ENCODE results near the gene WDR1. TPM values are rescaled to one million over a fixed set of nuclear protein-coding genes. Genes with fewer than 3 reads are reported as not detected.

The WDR1 gene
- total and polyA plus RNA-seq, 2 donors (not counting 3 experiments of a cell fraction or from before 2014, with no cell fraction given) = 590 to 660 TPM

GRCh38 chr4:10107111-10108091, 9.2 kb downstream of the WDR1 start:
- Histone ChIP-seq H3K79me2 (ENCODE audit: control insufficient read depth, insufficient read depth, low read length) (peaks cover 98% of the 10 kb centered on the region), H3K9me1 (replicated peaks; ENCODE audit: control insufficient read depth, extremely low read depth, insufficient read depth, low read length) (no peaks in the 10 kb centered on the region), H3K4me1 (ENCODE audit: control insufficient read depth, extremely low read depth, insufficient read depth, low read length) (peaks cover 55% of the 10 kb centered on the region), H3K36me3 (ENCODE audit: control insufficient read depth in 2 of 2, extremely low read depth in 1 of 2, insufficient read depth in 2 of 2, low read length in 2 of 2) (peaks cover 26 to 36% of the 10 kb centered on the region in 2 experiments), H3K4me2 (ENCODE audit: insufficient read depth, low read length) (peak overlapping the region; percentile 23), H2AFZ (ENCODE audit: low read depth, low read length) (no peak overlapping the region), H3K9me3 (replicated peaks; ENCODE audit: control insufficient read depth, insufficient read depth, low read length) (no peaks in the 10 kb centered on the region), H4K20me1 (replicated peaks; ENCODE audit: control insufficient read depth, extremely low read depth, insufficient read depth, low read length) (peaks cover 14% of the 10 kb centered on the region), H3K27me3 (ENCODE audit: control insufficient read depth in 2 of 2, insufficient read depth in 2 of 2, low read length in 2 of 2) (no peaks in the 10 kb centered on the region), H3K9ac (replicated peaks; ENCODE audit: extremely low read depth, insufficient read depth, low read length) (no peak overlapping the region), H3K4me3 (replicated peaks in 1 of 3; ENCODE audit: insufficient read depth in 1 of 3, low read depth in 1 of 3, low read length in 3 of 3) (no peak overlapping the region), H3K27ac (ENCODE audit: insufficient read depth, low read depth, low read length) (peak overlapping the region; percentile 58)
- TSS peak; percentile 52 for BruUV-seq (replicated peaks)
- POLR2A ChIA-PET = interaction anchor here (0.9 to 5.6 kb wide), 5 partner anchors 9 to 19 kb away, joined by 3 to 110 read pairs (median 11); partner anchors contain the start of gene WDR1
- CTCF ChIA-PET = interaction anchor here (0.7 to 7.1 kb wide), 11 partner anchors 8 to 343 kb away, joined by 3 to 40 read pairs (median 4); partner anchors contain the start of gene WDR1
- TF ChIP-seq EZH2 (IDR thresholded peaks at IDR 0.05; ENCODE audit: borderline replicate concordance, low read depth, low read length, severe bottlenecking) (no peak), FOS (IDR thresholded peaks at IDR 0.05; ENCODE audit: borderline replicate concordance, insufficient read depth, low read length) (no peak), CTCF (IDR thresholded peaks at IDR 0.05; ENCODE audit: extremely low read depth in 1 of 2, insufficient read depth in 1 of 2, low read depth in 1 of 2, low read length in 2 of 2) (no peak), MYC (IDR thresholded peaks at IDR 0.05; ENCODE audit: low read depth, low read length) (no peak), POLR2AphosphoS5 (IDR thresholded peaks at IDR 0.05; ENCODE audit: insufficient read depth, low read depth, low read length) (peak; percentile 4), JUN (IDR thresholded peaks at IDR 0.05; ENCODE audit: borderline replicate concordance, insufficient read depth, insufficient read length, low read depth) (no peak)
- intact Hi-C loops (cut with micrococcal nuclease) (no loop called here), dilution Hi-C loops (cut with MboI; ENCODE audit: extremely low pct_ligation_motif_present, low sequenced_read_pairs) (no loop called here)
- FAIRE-seq = no peak
- DNase-seq (ENCODE audit: low read depth, low spot score) = no peak
